ENCODE results near the gene TCTA. TPM values are rescaled to one million over a fixed set of nuclear protein-coding genes. Genes with fewer than 3 reads are reported as not detected.
A peak's percentile ranks its signal among the peaks of the same experiment; 100 is the strongest.

The TCTA gene
- total RNA-seq, 1 experiment from 2014 or later = 17.2 TPM

- Mint-ChIP-seq H3K27me3 (ENCODE audit: insufficient read depth, unreplicated experiment) (no peaks in the 10 kb centered on the region), H3K9me3 (ENCODE audit: unreplicated experiment) (no peaks in the 10 kb centered on the region), H3K36me3 (ENCODE audit: insufficient read depth, unreplicated experiment) (peaks cover 75% of the 10 kb centered on the region), H3K4me3 (ENCODE audit: unreplicated experiment) (no peak overlapping the region), H3K4me1 (ENCODE audit: insufficient read depth, unreplicated experiment) (peaks cover 2% of the 10 kb centered on the region), H3K27ac (ENCODE audit: low read depth, unreplicated experiment) (no peak overlapping the region)
- no TSS peak for BruUV-seq (replicated peaks)
- ChIA-PET CTCF (interaction anchor here (0.7 kb wide), 1 partner anchor 574 kb away, joined by 3 read pairs; no protein-coding TSS in a partner anchor), POLR2A (no interaction called here)
- TF ChIP-seq CTCF (IDR thresholded peaks at IDR 0.05; ENCODE audit: unreplicated experiment) = no peak
- no peak for DNase-seq (ENCODE audit: unreplicated experiment)
- intact Hi-C loops (cut with micrococcal nuclease) = no loop called here
Observed at GRCh38 chr3:49371946-49372345, 40.3 kb upstream of the TCTA start.

- ChIA-PET POLR2A (interaction anchor here (0.8 to 2.9 kb wide), 4 partner anchors 19 to 68 kb away, joined by 3 to 13 read pairs (median 5); partner anchors contain the start of genes GPX1 and USP4), CTCF (interaction anchor here (1.3 kb wide), 1 partner anchor 71 kb away, joined by 4 read pairs; no protein-coding TSS in a partner anchor)
- BruUV-seq (replicated peaks) = no TSS peak
Observed at GRCh38 chr3:49377483-49377882, 34.7 kb upstream of the TCTA start.

GRCh38 chr3:49378249-49378895, 33.9 kb upstream of the TCTA start:
- peak; percentile 84 for DNase-seq (ENCODE audit: unreplicated experiment)
- TF ChIP-seq CTCF (IDR thresholded peaks at IDR 0.05; ENCODE audit: unreplicated experiment) = no peak
- POLR2A ChIA-PET = interaction anchor here (0.6 to 2.9 kb wide), 8 partner anchors 10 to 358 kb away, joined by 3 to 13 read pairs (median 3); partner anchors contain the start of genes GPX1, RHOA, TCTA and USP4
- Mint-ChIP-seq H3K36me3 (ENCODE audit: insufficient read depth, unreplicated experiment) (peaks cover 28% of the 10 kb centered on the region), H3K4me3 (ENCODE audit: unreplicated experiment) (peak overlapping the region; percentile 9), H3K9me3 (ENCODE audit: unreplicated experiment) (no peaks in the 10 kb centered on the region), H3K4me1 (ENCODE audit: insufficient read depth, unreplicated experiment) (peaks cover 20% of the 10 kb centered on the region), H3K27me3 (ENCODE audit: insufficient read depth, unreplicated experiment) (no peaks in the 10 kb centered on the region), H3K27ac (ENCODE audit: low read depth, unreplicated experiment) (peak overlapping the region; percentile 70)
- CTCF ChIA-PET = interaction anchor here (1.3 kb wide), 1 partner anchor 71 kb away, joined by 4 read pairs; no protein-coding TSS in a partner anchor
- intact Hi-C loops (cut with micrococcal nuclease) = loop anchor here (1.0 to 5.0 kb wide), 2 partner anchors 20 to 34 kb away; partner anchors contain the start of genes GPX1, RHOA and TCTA
- no TSS peak for BruUV-seq (replicated peaks)

More at GRCh38 chr3:49377483-49377882, 34.7 kb upstream of the TCTA start:
- Mint-ChIP-seq H3K4me1 (ENCODE audit: insufficient read depth, unreplicated experiment) (peaks cover 20% of the 10 kb centered on the region), H3K4me3 (ENCODE audit: unreplicated experiment) (no peak overlapping the region), H3K27ac (ENCODE audit: low read depth, unreplicated experiment) (peak overlapping the region; percentile 70), H3K9me3 (ENCODE audit: unreplicated experiment) (no peaks in the 10 kb centered on the region), H3K36me3 (ENCODE audit: insufficient read depth, unreplicated experiment) (peaks cover 36% of the 10 kb centered on the region), H3K27me3 (ENCODE audit: insufficient read depth, unreplicated experiment) (no peaks in the 10 kb centered on the region)
- DNase-seq (ENCODE audit: unreplicated experiment) = peak; percentile 60
- intact Hi-C loops (cut with micrococcal nuclease) = loop anchor here (5.0 kb wide), 1 partner anchor 35 kb away; the partner anchor contains the start of genes RHOA and TCTA
- no peak for TF ChIP-seq CTCF (IDR thresholded peaks at IDR 0.05; ENCODE audit: unreplicated experiment)

GRCh38 chr3:49383387-49383786, 28.8 kb upstream of the TCTA start:
- Mint-ChIP-seq H3K27ac (ENCODE audit: low read depth, unreplicated experiment) (peak overlapping the region; percentile 27), H3K4me3 (ENCODE audit: unreplicated experiment) (no peak overlapping the region), H3K9me3 (ENCODE audit: unreplicated experiment) (no peaks in the 10 kb centered on the region), H3K27me3 (ENCODE audit: insufficient read depth, unreplicated experiment) (no peaks in the 10 kb centered on the region), H3K4me1 (ENCODE audit: insufficient read depth, unreplicated experiment) (peaks cover 17% of the 10 kb centered on the region), H3K36me3 (ENCODE audit: insufficient read depth, unreplicated experiment) (peaks cover 12% of the 10 kb centered on the region)
- ChIA-PET POLR2A (no interaction called here), CTCF (no interaction called here)
- no peak for TF ChIP-seq CTCF (IDR thresholded peaks at IDR 0.05; ENCODE audit: unreplicated experiment)
- no TSS peak for BruUV-seq (replicated peaks)
- DNase-seq (ENCODE audit: unreplicated experiment) = no peak
- intact Hi-C loops (cut with micrococcal nuclease) = loop anchor here (2.0 kb wide), 1 partner anchor 65 kb away; no protein-coding TSS in a partner anchor
